Activated CD8-positive, alpha-beta memory T cell treated with anti-CD3 and anti-CD28 coated beads, Interleukin-2, amount 50 U/mL, for 1 hour (primary cell): Measurements from ENCODE around the gene TNPO2.

Experiments
- DNase-seq: peaks from one replicate; pipeline ENCODE4 v3.0.0-alpha.2; 2020; ENCODE audit errors: extremely low read depth

TNPO2 gene

GRCh38 chr19:12723641-12724426 lies at the start of gene TNPO2:
Gene TNPO2, minus strand, starts transcription at chr19:12723932. Its CDS starts 2,955 bp downstream, at chr19:12720977.
- no peak for DNase-seq

DNA sequence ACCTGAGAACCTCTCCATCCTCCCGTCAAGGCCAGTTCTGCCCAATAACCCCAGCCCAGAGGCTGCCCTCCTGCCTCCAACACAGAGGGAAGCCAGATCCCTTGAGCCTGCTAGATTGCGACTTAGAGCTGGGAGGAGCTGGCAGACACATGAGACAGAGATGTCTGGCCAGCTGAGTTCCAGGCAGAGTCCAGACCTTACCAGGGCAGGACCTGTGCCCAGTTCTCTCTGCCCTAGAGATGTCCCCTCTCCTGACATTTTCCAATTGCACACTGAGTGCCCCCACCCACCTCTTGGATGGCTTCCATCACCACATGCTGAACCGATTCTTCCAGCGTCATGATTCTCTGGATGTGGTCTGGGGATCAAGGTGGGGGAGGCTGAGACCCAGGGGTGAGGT lies 48.6 kb upstream of the TNPO2 start:
- DNase-seq: no peak

DNA sequence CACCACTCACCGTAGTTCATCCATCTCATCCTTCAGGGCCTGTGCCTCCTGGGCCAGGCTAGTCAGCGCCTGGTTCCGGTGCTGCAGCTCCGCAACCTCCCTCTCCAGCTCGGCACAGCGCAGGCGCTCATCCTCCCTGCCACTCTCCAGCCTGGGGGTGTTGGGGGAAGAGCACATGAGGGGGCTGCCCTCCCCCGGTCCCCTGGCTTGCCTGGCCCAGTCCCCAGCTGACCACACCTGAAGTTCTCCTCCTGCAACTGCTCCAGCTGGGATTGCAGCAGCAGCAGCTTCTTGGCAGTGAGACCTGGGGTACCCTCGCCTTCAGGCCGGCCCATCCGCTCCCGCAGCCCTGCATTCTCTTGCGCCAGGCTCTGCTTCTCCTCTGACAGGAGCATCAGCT lies 47.2 kb upstream of the TNPO2 start:
- no peak for DNase-seq

GRCh38 chr19:12769689-12770088 lies 46.0 kb upstream of the TNPO2 start:
- DNase-seq: no peak

GRCh38 chr19:12767666-12768065 lies 43.9 kb upstream of the TNPO2 start:
- DNase-seq: no peak

DNA sequence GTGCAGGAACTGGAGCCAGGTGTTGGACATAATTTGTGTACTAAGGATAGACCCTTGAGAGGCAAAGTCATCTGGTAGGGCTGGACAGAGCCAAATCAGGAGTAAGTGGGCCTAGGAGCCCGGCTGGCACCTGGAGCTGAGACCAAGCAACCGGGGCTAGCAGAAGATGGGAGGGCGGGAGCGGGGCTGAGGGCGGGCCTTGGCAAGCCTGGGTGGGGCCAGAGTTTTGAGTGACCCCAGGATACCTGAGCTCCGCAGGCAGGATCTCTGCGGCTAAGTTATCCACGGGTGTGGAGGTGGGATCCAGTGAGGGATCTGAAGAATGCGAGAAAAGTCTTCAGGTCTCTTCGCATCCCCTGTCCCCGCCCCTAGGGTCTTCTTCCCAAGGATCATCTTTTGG lies 43.4 kb upstream of the TNPO2 start:
- DNase-seq: no peak

DNA sequence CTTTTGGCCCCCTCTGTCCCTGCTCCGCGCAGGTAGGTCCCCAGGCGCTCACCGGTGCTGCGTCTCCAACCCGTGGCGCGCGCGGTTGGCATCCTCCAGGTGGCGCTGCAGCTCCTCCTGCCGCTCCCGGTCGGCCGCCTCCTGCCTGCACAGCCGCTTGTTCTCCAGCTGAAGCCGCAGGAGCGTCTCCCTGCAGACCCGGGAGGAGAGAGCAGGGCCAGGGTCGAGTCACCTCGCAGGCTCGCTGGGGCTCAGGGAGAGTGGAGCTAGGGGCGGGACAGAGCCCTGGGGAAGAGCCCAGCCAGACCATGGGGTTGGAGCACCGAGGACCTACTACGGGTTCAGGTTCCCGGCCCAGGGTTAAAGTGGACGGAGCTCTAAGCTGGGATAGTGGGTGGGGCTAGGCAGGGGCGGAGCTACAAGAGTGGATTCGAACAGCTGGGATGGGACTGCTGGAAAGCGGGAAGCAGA lies 42.4 kb upstream of the TNPO2 start:
- DNase-seq: no peak

- DNase-seq: no peak
Observed at GRCh38 chr19:12764698-12765097, 41.0 kb upstream of the TNPO2 start.

DNA sequence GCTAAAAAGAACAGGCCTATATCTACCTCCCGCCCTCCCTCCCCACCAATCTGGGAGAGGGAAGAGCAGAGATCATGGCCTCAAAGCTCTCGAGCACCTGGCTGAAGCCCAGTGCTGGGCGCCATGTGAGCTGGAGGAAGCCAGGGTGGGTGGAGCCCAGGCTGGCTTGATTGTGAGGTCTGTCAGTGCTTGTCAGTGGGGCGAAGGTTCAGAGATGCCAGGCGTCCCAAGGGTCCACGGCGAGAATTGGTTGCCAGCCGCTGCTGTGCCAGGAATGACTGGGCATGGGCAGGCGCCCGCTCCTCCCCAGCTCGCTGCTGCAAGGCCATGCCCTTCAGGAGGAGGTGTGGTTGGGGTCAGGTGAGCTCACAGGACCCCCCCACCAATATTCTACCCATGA lies 39.4 kb upstream of the TNPO2 start:
- DNase-seq: no peak

GRCh38 chr19:12759686-12760085 lies 36.0 kb upstream of the TNPO2 start:
- no peak for DNase-seq

DNA sequence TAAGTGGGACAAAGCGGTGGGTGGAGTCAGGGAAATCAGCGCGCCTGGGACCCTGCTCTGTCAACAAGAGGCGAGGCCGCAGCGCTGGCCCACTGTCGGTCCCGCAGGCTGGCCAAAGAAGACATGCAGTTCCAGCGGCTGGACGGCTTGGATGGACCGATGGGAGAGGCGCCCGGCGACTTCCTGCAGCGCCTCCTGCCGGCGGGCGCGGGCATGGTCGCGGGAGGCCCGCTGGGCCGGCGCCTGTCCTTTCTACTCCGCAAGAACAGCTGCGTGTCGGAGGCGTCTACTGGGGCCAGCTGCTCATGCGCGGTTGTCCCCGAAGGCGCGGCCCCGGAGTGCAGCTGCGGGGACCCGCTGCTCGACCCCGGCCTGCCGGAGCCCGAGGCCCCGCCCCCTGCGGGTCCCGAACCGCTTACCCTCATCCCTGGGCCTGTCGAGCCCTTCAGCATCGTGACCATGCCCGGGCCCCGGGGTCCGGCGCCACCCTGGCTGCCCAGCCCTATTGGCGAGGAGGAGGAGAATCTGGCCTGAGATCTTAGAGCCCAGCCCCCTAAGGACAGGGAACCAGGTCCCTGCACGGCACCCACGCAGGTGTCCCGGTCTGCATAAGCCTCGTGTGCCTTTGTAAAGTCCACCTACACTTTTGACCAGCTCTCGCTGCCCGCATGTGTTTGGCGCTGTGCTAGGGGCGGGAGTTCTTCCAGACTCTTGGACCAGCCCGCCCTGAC lies 34.0 kb upstream of the TNPO2 start:
- no peak for DNase-seq

DNA sequence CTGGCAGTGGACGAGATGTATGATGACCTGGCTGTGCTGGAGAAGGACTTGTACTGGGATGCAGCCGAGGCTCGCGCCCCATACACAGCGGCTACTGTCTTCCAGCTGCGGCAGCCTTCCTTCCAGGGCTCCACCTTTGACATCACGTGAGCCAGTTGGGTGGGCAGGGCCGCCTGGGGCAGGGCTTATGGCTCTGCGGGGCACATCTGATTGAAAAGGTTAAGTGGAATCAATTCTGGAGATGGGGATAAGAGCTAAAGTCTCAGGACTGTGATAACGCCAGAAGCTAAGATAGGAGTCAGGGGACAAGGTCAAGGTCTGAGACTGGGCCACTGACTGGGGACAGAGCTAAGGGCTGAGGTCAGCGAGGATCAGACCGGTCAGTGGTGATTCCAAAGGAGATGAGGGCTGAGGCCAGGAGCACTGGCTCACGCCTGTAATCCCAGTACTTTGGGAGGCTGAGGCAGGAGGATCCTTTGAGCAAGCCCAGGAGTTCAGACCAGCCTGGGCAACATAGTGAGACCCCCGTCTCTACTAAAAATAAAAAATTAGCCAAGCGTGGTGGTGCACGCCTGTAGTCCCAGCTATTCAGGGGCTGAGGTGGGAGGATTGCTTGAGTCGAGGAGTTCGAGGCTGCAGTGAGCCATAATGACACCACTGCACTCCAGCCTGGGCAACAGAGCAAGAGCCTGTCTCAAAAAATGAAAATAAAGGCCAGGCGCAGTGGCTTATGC lies 32.6 kb upstream of the TNPO2 start:
- no peak for DNase-seq

DNA sequence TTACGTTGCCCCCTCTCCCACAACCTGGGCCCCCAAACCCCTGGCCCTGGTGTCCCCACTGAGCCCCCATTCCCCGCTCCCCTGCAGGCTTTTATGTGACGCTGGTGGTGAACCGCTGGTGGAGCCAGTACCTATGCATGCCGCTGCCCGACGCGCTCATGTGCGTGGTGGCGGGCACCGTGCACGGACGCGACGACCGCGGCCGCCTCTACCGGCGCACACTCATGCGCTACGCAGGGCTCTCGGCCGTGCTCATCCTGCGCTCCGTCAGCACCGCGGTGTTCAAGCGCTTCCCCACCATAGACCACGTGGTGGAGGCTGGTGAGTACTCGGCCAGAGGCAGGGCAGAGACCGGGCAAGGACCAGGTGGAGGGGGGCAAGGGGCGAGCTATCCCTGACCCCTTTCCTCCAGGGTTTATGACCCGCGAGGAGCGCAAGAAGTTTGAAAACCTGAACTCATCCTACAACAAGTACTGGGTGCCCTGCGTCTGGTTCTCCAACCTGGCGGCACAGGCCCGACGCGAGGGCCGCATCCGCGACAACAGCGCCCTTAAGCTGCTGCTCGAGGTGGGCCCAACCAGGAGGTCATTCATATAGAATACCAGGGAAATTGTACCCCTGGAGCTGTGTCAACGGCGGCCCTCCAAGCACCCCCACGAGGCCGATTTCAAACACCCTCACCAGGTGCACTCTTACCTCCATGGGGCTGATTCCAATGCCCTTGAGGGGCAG lies 30.9 kb upstream of the TNPO2 start:
- DNase-seq: no peak

DNA sequence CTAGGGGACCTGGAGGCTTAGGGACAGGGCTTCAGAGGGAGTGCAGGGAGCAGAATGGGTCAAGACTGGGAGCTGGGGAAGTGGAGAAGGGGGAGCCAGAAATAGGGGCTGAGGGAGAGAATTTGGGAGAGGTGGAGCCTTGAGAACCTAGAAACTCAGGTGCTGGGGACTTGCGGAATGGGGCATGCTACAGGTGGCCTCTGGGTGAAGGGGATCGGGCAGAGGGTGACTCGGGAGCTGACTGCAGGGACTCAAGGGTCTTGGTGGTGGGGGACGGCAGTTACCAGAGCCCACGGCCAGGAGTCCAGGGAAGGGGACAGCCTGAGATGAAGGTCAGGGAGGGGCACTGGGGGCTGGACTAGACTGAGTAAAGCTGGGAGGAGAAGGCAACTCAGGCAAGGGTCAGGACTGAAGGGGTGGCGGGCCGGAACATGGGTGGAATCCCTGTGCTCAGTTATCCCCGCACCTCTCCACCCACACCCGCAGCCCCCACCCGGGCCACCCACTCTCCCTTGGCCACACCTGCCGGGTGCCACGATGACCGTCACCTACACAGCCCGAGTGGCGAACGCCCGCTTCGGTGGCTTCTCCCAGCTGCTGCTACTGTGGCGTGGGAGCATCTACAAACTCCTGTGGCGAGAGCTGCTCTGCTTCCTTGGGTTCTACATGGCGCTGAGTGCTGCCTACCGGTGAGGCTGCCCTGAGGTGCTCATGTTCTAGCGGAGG lies 28.5 kb upstream of the TNPO2 start:
- no peak for DNase-seq

- DNase-seq: no peak
Observed at GRCh38 chr19:12751635-12752034, 27.9 kb upstream of the TNPO2 start, which contains the start of gene BEST2. Gene BEST2, plus strand, starts transcription at chr19:12751791. Its CDS starts 802 bp downstream, at chr19:12752593.

GRCh38 chr19:12750851-12751250 lies 27.1 kb upstream of the TNPO2 start:
- no peak for DNase-seq

GRCh38 chr19:12749938-12750521 lies 26.3 kb upstream of the TNPO2 start:
- DNase-seq: no peak

DNA sequence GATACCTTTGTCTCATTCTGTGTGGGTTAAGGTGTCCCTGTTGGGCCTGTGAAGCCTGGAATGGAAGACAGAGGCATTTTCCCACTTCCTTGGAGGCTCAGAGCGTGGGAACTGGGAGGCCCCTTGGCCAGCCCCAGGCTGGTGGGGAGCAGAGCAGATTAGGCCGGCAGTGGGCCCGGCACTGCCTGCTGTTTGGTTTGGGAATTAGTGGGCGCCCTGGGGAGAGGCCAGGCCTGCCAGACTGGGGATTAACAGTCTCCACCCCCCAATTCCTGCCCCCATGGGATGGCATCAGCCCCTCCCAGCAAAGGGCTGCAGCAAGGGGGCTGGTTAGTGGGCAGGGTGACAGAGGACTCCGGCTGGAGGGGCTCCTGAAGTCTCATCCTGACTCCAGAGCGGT lies 24.8 kb upstream of the TNPO2 start:
- no peak for DNase-seq

DNA sequence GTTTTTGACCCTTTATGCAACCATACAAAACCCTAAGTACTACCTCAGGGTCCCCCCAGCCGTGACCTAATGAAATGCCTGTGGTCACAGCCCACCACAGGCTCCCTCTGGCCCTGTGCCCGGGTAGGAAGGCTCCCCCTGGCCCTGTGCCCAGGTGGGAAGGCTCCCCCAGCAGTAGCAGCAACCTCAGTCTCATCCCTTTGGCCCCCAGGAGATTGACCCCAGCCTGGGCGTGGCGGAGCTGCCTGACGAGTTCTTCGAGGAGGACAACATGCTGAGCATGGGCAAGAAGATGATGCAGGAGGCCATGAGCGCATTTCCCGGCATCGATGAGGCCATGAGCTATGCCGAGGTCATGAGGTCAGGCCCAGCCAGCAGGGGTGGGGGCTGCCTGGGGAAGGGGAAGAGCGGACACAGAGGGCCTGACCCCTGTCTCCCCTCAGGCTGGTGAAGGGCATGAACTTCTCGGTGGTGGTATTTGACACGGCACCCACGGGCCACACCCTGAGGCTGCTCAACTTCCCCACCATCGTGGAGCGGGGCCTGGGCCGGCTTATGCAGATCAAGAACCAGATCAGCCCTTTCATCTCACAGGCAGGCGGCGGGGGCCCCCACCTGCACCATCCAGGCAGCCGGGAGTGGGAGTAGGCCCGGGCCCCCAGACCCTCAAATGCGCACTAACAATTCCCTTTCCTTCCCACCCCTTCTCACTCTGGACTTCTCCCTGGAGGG lies 21.6 kb upstream of the TNPO2 start:
- no peak for DNase-seq

- no peak for DNase-seq
Observed at GRCh38 chr19:12737835-12738351, 14.2 kb upstream of the TNPO2 start.
